OCI-LY1 (cell line): Measurements from ENCODE around the gene MTIF3.

ENCODE experiments used
- CTCF ChIP-seq: fragments of 200-600 bp; sonication (generic), shearing (Covaris generic); IDR thresholded peaks from 2 replicates; pipeline ENCODE4 v1.5.1; 2017; ENCODE audit warnings: mild to moderate bottlenecking, antibody characterized with exemption, low read length, moderate library complexity, mixed read lengths
- EZH2 ChIP-seq: fragments of 200-600 bp; sonication (generic), shearing (Covaris generic); IDR thresholded peaks from 2 replicates; pipeline ENCODE4 v1.8.0; 2017; ENCODE audit warnings: borderline replicate concordance, mixed run types, mild to moderate bottlenecking, antibody characterized with exemption, low read length, moderate library complexity, mixed read lengths

- TF ChIP-seq CTCF (no peak), EZH2 (no peak)
These were observed 41.4 kb downstream of the MTIF3 start for GRCh38 chr13:27409013-27409412.
